Epidermal melanocyte (primary cell): ENCODE results near the gene NDST3.

Experiments used
- DNase-seq: peaks from one replicate; pipeline ENCODE4 v3.0.0; 2011; ENCODE audit warnings: low spot score; ENCODE audit not compliant: insufficient read length

The NDST3 gene

DNA sequence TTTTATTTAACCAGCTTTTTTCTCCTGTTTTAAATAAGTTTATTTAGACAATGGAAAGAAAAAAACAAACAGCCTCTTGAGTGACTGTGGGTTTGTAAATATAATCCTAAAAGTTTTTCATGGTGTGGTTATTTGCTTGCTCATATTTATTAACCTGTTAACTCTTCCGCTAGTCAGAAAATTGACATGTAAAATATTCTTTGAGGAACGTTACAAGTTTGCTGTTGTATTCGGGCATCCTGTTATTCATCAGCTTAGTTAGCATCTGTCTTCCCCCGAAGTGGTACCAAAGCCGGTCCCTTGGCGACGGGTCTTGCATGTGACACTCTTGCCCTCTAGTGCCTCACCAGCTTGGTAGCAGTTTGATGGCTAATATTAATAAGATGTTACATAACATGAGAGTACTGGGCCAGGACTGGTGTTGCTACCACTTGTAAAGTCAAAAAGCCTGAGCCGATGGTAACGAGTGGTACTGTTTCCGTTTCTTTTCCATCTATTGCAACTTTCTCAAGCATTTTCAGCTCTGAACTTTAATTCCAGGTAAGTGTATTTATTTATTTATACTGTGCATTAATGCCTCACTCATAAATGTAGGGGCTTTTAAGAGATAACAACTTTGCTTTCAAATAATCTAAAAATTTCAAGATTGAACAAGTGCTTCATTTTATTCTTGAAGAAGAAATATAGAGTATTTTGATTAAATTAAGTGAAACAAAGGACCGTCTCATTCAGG, at the start of gene NDST3:
Gene NDST3, plus strand, starts transcription at position 434 of the 733 bp plus-strand sequence. CDS start 19,425 bp downstream, outside the sequence.
- DNase-seq = peak; percentile 79

GRCh38 chr4:117986321-117986720, 48.0 kb upstream of the NDST3 start:
- DNase-seq = no peak

GRCh38 chr4:117987464-117987863, 46.8 kb upstream of the NDST3 start:
- DNase-seq = no peak

DNA sequence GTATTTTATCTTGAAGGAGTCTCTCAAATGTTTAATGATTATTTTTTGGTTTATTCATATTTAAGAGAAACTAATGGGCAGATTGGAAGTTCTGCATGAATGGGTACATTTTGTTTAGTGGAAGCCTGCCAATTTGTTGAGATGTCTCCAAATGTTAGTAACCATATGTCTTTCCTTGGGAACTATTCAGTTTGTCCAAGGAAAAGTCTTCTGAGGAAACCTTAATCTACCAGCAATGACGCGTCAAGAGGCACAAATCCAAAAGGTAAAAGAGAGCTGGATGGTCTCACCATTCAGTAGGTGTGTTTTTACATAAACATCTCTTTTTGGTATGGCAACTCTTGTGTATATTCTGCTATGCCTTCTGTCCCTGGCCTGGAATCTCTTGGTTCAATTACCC, 37.4 kb upstream of the NDST3 start:
- no peak for DNase-seq

GRCh38 chr4:118004088-118004487, 30.2 kb upstream of the NDST3 start:
- no peak for DNase-seq

DNA sequence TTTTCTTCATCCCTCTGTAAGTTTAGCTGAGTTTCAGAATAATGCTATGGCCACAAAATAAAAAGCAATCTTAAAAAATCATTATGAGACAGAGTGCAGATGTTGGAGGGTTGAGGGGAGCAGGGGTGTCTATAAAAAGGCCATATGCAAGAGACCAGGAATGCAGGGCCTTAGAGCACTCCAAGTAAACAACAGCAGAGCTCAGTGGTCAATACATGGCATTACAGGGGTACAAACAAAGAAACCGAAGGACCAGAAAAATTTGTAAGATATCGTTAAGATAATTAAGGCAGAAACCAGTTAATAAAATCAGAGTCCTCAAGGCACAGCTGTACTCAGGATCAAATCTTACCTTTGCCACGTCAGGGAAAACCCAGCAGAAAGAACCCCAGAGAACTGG, 28.4 kb upstream of the NDST3 start:
- no peak for DNase-seq

- no peak for DNase-seq
Measured at GRCh38 chr4:118012142-118012541, 22.1 kb upstream of the NDST3 start.

DNA sequence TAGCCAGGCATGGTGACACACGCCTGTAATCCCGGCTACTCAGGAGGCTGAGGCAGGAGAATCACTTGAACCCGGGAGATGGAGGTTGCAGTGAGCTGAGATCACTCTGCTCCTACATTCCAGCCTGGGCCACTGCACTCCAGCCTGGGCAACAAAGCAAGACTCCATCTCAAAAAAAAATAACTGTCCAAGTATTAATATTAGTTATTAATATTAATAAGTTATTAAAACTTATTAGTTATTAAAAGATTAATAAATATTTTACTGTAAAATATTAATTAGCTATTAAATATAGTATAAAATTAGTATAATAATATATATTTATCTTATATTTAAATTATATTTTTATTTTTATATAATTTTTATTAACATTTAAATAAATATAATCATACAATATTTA, 19.5 kb upstream of the NDST3 start:
- DNase-seq = no peak

DNA sequence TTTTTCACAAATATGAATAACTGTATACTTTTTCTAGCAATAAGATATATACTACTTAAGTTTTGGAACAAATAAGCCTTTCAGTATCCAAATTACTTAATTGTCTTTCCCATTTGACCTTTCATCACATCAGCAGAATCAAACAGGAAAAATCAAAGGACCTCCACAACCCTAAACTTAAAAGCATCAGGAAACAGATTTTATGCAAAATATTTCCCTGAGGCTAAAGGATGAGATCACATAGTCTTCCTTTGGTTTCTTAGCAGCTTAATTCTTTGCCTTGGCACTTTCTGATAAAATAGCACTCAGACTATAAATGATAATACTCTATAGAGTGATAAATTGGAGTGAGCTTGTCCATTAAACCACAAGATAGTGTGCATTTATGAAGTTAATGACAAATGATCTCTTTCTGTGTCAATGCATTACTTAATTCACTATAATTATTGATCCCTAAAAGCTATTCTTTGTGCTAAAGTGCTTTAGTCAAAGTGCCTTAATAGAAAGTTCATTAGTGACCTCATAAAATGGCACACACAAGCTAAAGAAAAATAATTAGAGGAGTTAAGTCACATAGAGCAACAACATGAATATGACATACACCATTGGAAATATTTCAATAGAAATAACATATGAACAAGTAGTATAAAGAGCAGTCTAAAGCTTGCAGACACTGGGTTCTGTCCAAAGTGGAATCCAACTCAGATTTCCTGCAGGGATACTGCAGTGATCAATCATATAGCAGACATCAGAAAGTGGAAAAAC, 15.7 kb upstream of the NDST3 start:
- no peak for DNase-seq

GRCh38 chr4:118026806-118027205, 7.5 kb upstream of the NDST3 start:
- no peak for DNase-seq

GRCh38 chr4:118029224-118029623, 5.1 kb upstream of the NDST3 start:
- DNase-seq = no peak

GRCh38 chr4:118032691-118033090, 1.6 kb upstream of the NDST3 start:
- DNase-seq = no peak

- DNase-seq = no peak
Measured at GRCh38 chr4:118033148-118034052, 886 bp upstream of the NDST3 start.

- no peak for DNase-seq
Measured at GRCh38 chr4:118035309-118035708, 1.0 kb downstream of the NDST3 start.

DNA sequence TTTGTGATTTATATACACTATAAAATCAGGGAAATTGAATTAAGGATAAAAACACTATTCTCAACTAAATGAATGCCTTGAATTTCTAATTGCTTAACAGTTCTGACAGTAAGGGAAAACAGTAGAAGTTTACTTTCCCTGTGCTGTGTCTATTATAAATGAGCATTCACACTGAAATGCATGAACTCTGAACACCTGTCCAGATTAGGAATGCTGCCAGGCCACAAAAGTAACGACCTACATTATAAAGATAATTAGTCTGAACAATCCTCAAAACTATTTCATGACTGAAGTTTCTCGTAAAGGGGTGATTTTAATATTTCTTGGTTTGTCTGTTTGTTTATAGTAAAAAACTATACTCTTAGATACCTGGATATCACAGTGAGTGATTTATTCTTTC, 2.0 kb downstream of the NDST3 start:
- no peak for DNase-seq

- no peak for DNase-seq
Measured at GRCh38 chr4:118037955-118038354, 3.7 kb downstream of the NDST3 start.

- DNase-seq = no peak
Measured at GRCh38 chr4:118046323-118046722, 12.0 kb downstream of the NDST3 start.

- DNase-seq = no peak
Measured at GRCh38 chr4:118047043-118047442, 12.8 kb downstream of the NDST3 start.

DNA sequence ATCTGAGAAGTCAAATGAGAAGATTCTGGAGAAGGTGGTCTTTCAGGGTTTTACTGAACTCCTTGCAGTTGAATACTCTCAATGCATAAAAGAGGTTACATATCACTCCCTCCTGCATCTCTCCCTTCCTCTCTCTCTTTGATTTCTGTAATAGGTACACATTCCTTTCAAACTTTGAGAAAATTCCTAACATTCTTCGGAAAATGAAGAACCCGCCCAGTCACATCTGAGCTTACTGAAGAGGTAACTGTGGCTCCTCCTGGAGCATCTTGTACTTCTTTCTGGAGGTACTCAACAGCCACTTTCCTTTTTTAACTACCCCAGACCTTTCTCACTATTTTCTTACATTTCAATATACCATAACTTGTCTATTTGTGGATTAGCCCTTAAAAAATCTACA, 24.7 kb downstream of the NDST3 start:
- DNase-seq = no peak

DNA sequence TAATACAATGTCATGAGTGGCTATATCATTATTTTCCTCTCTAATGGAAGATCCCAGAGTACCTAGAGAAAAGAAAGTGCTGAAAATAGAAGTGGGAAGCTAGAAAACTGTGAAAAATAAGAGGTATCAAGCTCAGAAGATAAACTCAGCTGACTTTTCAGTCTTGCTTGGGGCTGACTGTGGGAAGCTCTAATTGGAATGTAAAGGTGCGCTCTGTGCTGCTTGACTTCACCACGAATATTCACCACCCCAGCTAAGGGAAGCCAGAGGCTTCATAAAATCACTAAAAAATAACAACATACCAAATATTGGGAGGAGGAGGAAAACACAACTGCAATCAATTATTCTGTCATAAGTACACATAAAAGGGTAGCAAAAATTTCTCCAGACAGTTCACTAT, 25.1 kb downstream of the NDST3 start:
- DNase-seq = no peak

- no peak for DNase-seq
Measured at GRCh38 chr4:118076958-118077766, 42.9 kb downstream of the NDST3 start.
